Sigmoid colon (tissue), 3 donors: Measurements from ENCODE around the gene ATL2.

ENCODE experiments used
- CTCF ChIP-seq, 4 experiments: fragments of 450-650 bp in 3 of 4; fragments of 200-600 bp in 1 of 4; IDR thresholded peaks; one replicate each; pipeline ENCODE4 v1.5.1; 2016 to 2019; ENCODE audit warnings: antibody characterized with exemption in 4 of 4, mild to moderate bottlenecking in 3 of 4, moderate library complexity in 2 of 4
- POLR2A ChIP-seq, 2 donors: fragments of 450-650 bp; IDR thresholded peaks; one replicate each; pipeline ENCODE4 v1.6.1; 2016; ENCODE audit warnings: antibody characterized with exemption in 2 of 2, mild to moderate bottlenecking in 2 of 2, moderate library complexity in 2 of 2

GRCh38 chr2:38360177-38360576, 16.9 kb downstream of the ATL2 start:
- TF ChIP-seq CTCF (IDR thresholded peaks at IDR 0.05) = no peak
- no peak for TF ChIP-seq POLR2A (IDR thresholded peaks at IDR 0.05)
